ENCODE data around the gene ABCC2.
A peak's percentile ranks its signal among the peaks of the same experiment; 100 is the strongest.
"Not testable (repeated sequence)": the region's sequence is repeated elsewhere in the genome, so short reads cannot be mapped to it uniquely, and the experiment has no call there.

The ABCC2 gene

DNA sequence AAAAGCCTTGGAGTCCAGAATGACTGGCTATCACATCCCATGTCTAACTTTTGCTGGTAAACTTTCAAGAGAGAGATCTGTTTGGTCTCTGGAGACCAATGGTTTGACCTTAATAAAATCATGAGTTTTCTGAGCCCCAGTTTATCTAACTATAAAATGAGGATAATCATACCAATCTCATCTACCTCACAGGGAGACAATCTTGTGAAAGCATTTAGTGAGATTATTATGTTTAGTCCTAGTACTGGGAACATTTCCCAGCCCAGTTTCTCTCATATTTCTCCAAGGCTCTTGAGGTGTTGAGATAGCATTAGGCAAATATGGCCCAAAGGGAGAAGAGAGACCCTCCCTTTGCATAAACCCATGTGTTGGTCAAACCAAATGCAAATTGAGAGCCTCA lies 25.8 kb downstream of the ABCC2 start:
- no peak for DNase-seq (ENCODE audit: low read depth)

DNA sequence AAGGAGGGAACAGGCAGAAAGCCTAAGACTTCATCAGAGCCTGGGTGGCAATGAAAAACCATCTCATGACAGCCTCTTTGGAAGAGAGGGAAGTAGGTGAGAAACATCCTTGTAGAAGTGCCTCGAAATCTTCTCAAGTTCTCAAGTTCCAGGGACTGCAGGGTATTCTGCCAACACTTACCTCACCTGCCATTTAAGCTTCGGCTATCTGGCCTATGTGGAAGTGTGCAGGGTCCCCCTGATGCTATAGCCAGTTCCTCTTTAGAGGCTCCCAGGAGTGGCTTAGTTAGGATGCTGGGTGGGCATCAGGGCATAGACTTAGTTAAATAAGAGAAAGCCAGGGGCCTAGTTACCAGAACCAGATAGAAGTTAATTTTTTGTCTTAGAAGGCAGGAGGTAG lies 27.0 kb downstream of the ABCC2 start:
- DNase-seq (ENCODE audit: low read depth) = no peak

DNA sequence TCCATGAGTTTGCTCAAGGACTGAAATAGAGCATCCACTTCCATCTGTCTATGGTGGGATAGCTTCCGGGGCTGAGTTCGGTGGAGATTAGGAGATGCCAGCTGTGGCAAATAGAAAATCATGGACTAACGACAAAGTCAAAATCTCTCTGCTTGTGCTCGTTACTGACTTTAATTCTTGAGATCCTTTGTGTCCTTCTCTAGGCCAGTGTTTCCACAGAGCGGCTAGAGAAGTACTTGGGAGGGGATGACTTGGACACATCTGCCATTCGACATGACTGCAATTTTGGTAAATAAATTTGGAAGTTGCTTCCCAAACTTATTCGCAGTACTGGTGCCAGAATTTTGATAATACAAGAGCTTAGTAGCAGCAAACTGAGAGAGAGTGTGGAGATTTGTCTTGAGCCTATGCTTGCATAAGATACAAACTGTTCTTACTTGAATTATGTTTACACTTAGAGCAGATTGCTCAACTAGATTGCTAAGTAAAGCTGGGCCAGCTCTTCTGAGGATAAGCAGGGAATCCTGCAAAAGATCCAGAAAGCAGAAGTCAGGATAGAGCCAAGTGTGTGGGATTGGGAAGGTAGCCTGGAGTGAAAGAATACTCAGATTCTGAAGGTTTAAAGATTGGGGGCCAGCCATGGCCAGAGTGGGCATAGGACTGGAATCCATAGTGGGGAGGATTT lies 27.6 kb downstream of the ABCC2 start:
- DNase-seq (ENCODE audit: low read depth) = no peak

DNA sequence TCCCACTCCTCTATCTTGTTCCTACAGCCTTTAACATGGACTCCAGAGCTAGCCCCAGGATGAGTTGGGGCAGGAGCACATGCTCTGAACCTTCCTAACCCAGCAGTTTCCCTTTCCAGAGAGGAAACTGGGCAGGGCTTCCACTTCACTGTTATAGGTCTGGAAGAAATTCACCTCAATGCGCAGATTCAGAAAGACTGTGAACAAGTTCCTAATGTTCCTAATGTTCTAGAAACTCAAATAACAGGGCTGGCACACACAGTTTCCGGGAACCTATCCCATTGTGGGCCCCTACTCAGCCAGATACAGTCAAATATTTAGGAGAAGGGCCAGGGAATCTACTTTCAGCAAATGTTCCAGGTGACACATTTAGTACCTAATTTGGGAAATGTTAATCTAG lies 29.7 kb downstream of the ABCC2 start:
- DNase-seq (ENCODE audit: low read depth) = no peak

DNA sequence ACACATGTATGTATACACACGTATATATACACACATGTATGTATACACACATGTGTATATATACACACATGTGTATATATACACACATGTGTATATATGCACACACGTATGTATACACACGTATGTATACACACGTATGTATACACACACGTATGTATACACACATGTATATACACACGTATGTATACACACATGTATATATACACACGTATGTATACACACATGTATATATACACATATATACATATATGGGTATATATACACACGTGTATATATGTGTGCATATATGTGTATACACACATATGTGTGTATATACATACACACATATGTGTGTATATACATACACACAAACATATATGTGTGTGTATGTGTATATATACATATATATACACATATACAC lies 31.7 kb downstream of the ABCC2 start:
- no peak for DNase-seq (ENCODE audit: low read depth)

GRCh38 chr10:99815621-99816020 lies 33.2 kb downstream of the ABCC2 start:
- DNase-seq (ENCODE audit: low read depth) = no peak

GRCh38 chr10:99827936-99828335 lies 45.5 kb downstream of the ABCC2 start:
- DNase-seq (ENCODE audit: low read depth) = no peak

DNA sequence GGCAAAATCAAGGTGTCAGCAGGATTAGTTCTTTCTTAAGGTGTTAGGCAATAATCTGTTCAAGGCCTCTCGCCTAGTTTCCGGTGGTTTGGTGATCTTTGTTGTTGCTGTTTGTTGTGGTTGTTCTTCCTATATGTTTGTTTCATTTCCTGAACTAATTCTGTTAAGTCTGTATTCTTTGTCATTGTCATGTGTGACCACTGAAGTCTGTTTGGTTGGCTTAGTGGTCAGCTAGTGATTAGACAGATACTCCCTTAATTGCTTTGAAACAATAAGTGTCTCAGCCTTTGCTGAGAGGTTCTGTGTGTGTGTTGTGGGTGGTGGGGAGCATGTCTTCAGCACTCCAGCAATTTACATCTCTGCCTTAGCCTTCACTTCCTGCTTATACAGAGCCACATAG lies 46.0 kb downstream of the ABCC2 start:
- DNase-seq (ENCODE audit: low read depth) = no peak

- DNase-seq (ENCODE audit: low read depth) = no peak
Measured at GRCh38 chr10:99832439-99832838, 50.0 kb downstream of the ABCC2 start.

- no peak for DNase-seq (ENCODE audit: low read depth)
Measured at GRCh38 chr10:99834410-99834809, 52.0 kb downstream of the ABCC2 start.

DNA sequence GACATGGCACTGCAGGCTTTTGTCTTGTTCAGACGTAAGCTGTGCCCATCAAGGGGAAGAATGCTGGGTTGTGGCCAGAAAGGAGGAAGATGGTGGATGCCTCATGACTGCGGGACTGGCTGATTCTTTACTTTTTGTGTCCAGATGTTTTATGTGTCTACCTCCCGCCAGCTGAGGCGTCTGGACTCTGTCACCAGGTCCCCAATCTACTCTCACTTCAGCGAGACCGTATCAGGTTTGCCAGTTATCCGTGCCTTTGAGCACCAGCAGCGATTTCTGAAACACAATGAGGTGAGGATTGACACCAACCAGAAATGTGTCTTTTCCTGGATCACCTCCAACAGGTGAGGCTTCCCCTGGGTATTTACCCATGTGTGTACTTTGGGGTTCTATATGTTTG lies 53.5 kb downstream of the ABCC2 start:
- DNase-seq (ENCODE audit: low read depth) = no peak

GRCh38 chr10:99836711-99837110 lies 54.3 kb downstream of the ABCC2 start:
- no peak for DNase-seq (ENCODE audit: low read depth)

- DNase-seq (ENCODE audit: low read depth) = not testable (repeated sequence)
Measured at GRCh38 chr10:99840859-99841258, 58.4 kb downstream of the ABCC2 start.

GRCh38 chr10:99841746-99842145 lies 59.3 kb downstream of the ABCC2 start:
- DNase-seq (ENCODE audit: low read depth) = no peak

GRCh38 chr10:99843310-99843709 lies 60.9 kb downstream of the ABCC2 start:
- no peak for DNase-seq (ENCODE audit: low read depth)

DNA sequence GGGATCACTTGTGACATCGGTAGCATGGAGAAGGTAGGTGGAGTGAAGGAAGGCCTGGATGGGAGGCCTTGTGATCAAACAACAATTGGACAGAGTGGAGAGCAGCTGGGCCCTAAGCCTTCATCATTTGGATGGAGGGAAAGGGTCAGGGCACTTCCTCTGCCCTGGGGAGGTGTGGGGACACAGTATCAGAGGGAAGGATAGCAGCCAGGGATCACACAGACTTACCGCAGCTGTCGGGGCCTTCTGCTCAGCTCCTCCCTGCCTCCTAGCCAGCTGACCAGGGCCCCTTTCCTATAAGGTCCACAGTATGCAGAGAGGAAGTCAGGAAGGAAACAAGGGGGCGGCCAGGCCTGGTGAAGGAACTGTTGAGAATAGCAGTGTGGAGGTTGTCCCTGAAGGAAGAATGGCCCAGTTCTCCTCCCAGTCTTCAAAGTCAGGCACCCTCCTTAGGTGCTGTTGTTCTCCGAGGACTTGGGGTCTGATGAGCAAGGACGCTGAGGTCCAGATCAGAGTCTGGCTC lies 62.1 kb downstream of the ABCC2 start:
- DNase-seq (ENCODE audit: low read depth) = no peak

DNA sequence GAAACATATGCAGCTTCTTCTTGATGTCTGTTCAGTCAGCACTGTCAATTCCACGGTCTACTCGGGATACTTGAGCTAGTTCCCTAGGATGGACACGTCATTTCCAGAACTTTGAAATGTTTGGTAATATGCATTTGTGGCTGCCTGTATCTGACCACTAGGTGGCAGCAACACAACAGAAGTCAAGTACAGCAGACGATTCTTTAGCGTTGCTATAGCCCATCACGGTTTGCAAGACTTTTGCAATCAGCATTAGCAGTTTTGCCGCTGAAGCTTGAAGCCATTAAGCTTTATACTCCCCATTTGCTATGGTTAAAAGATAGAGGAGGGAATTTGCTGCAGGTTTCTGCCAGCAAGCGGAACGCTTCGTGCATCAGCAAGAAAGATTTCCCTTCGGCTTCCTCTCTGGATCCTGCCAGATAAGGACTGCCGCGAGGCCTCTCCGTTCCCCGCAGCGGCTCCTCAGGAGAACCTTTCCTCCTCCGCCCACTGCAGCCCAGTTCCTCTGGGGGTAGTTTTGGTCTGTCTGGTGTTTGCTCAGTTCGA lies 63.5 kb downstream of the ABCC2 start:
- DNase-seq (ENCODE audit: low read depth) = peak; percentile 52

- DNase-seq (ENCODE audit: low read depth) = no peak
Measured at GRCh38 chr10:99849057-99849456, 66.6 kb downstream of the ABCC2 start.

- DNase-seq (ENCODE audit: low read depth) = no peak
Measured at GRCh38 chr10:99849536-99849935, 67.1 kb downstream of the ABCC2 start.

- no peak for DNase-seq (ENCODE audit: low read depth)
Measured at GRCh38 chr10:99850021-99850766, 67.8 kb downstream of the ABCC2 start.

DNA sequence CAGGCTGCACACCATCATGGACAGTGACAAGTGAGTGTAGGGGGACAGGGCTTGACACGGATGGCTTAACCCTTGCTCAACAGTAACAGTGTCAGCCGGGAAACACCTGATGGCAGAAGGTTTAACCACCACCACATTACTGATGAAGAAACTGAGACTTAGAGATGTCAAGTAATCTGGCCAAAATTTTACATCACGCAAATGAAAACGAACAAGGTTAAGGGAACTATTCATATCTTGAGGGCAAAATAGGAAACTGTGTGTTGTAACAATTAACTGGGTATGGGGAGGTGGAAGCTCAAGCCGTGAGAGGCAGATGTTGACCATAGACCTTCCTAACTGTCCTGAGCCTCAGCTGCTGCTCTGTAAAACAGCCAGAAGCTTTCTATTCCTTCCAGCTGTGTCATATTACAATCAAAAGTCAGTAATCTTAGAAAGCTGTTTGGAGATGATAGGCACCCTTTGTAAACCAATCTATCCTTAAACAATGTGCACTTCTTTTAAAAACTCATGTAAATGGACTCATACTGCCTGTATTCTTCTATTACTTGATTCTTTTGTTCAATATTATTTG lies 68.4 kb downstream of the ABCC2 start:
- DNase-seq (ENCODE audit: low read depth) = no peak

DNA sequence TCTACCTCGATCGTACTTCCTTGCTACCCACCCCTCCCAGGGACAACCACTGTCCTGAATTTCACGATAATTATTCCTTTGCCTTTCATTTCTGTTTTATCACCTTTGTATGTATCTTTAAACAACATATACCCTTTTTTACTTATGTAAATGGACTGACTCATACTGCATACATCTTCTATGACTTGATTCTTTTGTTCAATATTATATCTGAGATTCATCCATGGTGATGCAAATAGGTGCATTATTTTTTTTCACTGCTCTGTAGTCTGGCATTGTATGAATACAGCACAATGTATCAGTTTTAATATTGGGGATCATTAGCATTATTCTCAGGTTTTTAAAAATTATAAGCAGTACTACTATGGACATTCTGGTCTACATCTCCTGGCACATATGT lies 69.4 kb downstream of the ABCC2 start:
- no peak for DNase-seq (ENCODE audit: low read depth)
